ENCODE results near the gene EHBP1L1.

Gene EHBP1L1

GRCh38 chr11:65546217-65546958 is 29.5 kb upstream of the EHBP1L1 start:
- DNase-seq = peak; percentile 99

DNA sequence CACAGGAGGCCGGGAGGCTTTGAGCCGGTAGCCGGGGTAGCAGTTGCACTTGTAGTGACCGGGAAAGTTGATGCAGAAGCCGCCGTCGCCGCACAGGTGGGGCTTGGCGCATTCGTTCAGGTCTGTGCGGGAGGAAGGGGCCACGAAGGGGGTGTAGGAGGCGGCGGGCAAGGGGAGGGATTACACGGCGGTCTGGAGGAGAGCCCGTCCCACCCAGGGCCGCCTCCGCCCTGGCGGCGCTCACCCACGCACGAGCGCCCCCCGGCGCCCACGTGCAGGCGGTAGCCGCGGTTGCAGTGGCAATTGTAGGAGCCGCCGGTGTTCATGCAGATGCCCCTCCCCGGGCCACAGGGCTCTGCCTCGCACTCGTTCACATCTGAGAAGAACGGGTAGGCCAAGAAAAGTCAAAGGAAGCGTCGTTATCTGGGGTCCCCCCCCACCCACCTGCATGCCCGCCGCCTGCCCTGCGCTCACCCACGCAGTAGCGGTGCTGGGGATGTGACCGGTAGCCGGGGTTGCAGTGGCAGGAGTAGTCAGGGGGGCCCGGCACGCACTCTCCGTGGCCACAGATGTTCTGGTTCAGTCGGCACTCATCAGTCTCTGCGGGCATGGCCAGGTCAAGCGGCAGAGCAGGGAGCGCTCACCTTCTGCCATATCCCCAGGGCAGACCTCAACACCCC is 28.3 kb upstream of the EHBP1L1 start:
- DNase-seq = peak; percentile 25

- DNase-seq = no peak
Observed at GRCh38 chr11:65548395-65548794, 27.5 kb upstream of the EHBP1L1 start.

DNA sequence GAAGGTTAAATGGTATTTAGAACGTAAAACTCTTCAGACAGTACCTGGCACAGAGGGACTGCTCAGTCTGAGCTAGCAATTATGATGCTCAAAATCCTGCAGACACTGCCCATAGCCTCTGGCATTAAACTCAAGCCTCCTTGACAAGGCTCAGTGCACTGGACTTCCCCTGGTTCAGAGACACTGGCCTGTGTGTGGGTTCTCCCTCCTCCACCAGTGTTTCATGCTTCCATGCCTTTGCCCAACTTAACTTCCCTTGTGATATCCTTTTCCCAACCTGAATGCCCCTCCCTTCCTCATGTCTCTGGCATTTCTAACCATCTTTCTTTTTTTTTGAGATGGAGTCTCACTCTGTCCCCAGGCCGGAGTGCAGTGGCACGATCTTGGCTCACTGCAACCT is 26.8 kb upstream of the EHBP1L1 start:
- no peak for DNase-seq

- peak; percentile 64 for DNase-seq
Observed at GRCh38 chr11:65551572-65552387, 24.1 kb upstream of the EHBP1L1 start.

GRCh38 chr11:65552388-65552951 is 23.4 kb upstream of the EHBP1L1 start:
- no peak for DNase-seq

GRCh38 chr11:65553301-65554001 is 22.4 kb upstream of the EHBP1L1 start:
- peak; percentile 74 for DNase-seq

- DNase-seq = no peak
Observed at GRCh38 chr11:65554057-65554818, 21.6 kb upstream of the EHBP1L1 start.

DNA sequence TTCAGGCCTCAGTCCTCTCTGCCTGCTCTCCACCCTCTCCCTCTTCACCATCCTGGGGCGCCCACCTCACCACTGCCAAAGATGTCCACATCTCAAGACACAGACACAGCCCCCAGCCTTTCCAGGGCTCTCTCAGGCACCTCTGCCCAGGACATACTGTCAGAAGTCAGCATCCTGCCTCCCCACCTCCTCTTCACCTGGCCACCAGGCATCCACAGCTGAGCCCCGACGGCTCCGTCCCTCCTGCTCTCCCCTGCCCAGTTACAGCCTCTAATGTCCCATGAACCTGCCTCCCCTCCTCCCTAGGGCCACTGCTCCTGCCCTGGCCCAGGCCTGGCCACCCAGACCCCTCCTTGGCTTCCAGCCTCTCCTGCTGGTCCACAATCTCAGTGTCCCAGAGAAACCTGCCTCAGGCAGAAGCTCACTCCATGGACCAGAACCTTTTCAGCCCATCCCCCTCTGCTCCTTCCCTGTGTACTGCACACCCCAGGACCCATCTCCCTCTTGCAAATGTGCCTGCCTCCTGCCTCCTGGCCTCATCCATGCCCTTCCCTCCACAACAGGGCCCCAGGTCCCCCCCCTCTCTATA is 20.9 kb upstream of the EHBP1L1 start:
- no peak for DNase-seq

DNA sequence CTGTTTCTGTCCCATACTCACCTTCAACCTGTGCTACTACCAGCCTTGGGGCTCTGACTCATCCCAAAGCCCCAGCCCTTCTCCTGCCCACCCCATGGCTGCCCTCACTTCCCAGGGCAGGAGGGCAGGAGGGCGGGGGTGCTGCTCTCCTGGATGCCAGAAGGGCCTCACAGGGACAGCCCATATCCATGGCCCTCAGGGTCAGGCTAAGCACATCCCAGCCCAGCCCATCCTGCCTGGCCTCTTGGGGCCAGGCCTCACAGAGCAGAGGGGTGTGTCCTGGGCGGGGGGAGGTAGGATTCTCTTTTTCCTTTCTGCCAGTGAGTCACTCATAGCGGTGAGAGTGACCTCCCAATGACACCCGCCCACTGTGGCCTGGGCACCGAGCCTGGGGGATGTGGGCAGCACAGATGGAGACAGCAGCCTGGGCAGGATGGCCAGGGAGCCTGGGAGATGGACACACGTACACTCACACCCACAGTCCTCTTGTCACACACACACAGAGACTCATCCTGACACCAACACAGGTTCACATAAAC is 20.1 kb upstream of the EHBP1L1 start:
- DNase-seq = no peak

GRCh38 chr11:65556470-65557279 is 19.2 kb upstream of the EHBP1L1 start:
- no peak for DNase-seq

GRCh38 chr11:65557280-65558001 is 18.4 kb upstream of the EHBP1L1 start:
- DNase-seq = no peak

DNA sequence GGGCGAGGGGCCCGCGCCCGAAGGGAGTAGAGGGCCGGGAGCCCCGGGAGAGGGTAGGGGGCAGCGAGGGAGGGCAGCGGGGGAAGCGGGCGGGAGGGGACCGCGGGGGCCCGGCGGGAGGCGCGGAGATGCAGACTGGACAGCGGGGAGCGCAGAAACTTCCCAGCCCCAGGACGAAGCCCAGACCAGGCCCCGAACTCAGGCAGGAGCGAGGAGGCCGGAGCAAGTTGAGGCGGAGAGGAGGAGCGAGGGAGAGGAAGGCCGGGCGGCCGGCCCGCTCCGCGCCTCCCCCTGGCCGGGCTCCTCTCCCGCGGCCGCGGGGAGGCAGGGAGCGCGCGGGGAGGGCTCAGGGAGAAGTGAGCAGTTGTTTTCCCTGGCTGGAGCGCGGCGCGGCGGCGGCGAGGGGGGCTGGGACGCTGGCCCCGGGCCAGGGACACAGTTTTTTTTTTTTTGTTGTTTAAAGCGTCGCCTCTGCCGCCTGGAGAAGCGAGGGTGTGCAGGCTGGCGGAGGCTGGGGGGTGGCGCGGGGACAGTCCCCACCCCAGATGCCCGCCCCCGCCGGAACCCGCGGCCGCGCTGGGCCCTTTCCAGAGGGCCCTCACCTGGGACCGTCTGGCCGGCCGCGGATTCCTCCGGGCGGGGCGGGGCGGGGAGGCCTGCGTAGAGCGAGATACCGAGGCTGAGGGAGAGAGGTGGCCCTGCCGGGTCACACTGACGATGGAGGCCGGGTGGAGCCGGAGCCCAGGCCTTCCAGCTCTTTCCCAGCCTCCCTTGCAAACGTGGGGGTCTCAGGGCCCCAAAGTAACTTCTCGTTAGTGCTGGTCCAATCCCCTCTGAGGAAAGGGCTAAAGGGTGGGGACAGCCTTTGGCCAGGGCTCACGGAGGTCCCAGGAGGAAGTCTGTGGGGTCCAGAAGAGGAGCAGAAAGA is 17.6 kb upstream of the EHBP1L1 start, which contains the start of gene LTBP3:
Gene LTBP3, minus strand, starts transcription at position 358 of the 928 bp plus-strand sequence. CDS start 400 bp downstream, outside the sequence.
- DNase-seq = no peak

GRCh38 chr11:65558930-65559509 is 16.8 kb upstream of the EHBP1L1 start:
- no peak for DNase-seq

DNA sequence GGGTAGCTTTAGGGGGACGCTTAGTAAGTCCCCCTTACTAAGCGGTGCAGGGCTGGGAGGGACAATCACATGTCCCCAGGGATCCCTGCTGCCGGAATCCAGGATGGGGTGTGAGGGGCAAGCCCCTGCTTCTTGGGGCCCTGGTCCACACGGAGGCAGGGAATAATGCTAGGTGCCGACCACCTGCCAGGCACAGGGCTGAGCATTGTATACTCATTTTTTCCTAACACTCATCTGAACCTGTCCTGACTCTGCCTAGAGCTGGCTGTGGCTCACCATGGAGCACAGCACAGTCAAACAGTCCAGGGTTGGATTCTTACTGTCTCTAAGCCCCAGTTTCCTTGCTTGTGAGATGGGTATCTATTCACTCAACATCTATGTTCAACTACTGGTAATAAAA is 16.3 kb upstream of the EHBP1L1 start:
- no peak for DNase-seq

DNA sequence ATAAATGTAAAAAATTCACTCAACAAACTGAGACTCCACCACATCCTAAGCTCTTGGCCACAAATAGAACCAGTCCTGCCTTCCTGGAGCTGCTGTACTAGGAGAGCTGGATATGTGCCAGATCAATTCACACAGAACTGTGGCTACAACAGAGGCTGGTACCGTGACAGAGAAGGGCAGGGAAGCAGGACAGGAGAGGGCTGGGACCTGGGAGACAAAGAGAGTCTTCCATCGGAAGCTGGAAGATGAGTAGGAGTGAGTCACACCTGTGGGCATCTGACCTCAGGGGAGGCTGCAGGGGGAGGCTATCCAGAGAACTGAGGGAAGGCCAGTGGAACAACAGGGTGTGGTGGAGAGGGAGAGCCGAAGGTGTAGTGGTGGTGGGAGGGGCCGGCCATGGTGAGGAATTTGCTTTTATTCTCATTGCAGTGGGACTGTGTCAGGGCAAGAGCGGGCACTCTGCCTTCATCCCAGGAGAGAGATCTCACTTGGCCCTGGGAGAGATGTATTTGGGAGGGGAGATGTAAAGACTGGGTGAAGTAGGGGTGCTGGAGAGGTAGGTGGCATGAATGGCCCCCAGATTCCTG is 15.8 kb upstream of the EHBP1L1 start:
- DNase-seq = no peak

All from activated CD4-positive, alpha-beta T cell treated with anti-CD3 and anti-CD28 coated beads, Interleukin-2, amount 50 U/mL, for 1 hour (primary cell).